ENCODE measurements around the gene UBE2J2.

DNA sequence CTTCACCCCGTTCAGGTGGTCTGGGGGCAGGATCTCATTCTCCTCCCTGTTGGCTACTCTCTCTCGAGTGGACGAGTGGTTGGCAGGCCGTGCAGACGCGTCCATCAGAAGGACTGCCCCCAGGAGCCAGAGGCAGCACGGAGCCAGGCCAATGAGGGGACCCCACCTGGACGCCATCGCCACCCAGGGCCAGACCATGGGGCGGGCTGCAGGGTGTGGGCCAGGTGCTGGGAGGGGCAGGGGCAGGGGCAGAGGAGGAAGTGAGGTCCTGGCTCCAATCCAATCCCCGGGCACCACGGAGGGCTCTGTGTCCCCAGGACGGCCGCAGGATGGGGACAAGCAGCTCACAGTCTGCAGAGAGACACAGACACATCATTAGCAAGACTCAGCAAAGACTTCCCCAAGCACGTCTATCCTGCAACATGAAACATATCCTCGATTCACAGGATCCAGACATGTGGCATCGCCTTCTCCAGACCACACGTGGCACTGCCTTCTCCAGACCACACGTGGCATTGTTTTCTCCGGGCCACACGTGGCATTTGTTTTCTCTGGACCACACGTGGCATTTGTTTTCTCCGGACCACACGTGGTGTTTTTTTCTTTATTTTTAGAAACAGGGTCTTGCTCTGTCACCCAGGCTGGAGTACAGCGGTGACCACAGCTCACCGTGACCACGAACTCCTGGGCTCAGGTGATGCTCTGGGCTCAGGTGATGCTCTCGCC lies 44.9 kb downstream of the UBE2J2 start:
- TF ChIP-seq, protein P1, sequence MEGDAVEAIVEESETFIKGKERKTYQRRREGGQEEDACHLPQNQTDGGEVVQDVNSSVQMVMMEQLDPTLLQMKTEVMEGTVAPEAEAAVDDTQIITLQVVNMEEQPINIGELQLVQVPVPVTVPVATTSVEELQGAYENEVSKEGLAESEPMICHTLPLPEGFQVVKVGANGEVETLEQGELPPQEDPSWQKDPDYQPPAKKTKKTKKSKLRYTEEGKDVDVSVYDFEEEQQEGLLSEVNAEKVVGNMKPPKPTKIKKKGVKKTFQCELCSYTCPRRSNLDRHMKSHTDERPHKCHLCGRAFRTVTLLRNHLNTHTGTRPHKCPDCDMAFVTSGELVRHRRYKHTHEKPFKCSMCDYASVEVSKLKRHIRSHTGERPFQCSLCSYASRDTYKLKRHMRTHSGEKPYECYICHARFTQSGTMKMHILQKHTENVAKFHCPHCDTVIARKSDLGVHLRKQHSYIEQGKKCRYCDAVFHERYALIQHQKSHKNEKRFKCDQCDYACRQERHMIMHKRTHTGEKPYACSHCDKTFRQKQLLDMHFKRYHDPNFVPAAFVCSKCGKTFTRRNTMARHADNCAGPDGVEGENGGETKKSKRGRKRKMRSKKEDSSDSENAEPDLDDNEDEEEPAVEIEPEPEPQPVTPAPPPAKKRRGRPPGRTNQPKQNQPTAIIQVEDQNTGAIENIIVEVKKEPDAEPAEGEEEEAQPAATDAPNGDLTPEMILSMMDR (IDR thresholded peaks at IDR 0.05; ENCODE audit: low read depth, low read length, poor library complexity, severe bottlenecking): no peak
- TF ChIP-seq EZH2phosphoT487 (IDR thresholded peaks at IDR 0.05; ENCODE audit: borderline replicate concordance, low read length): no peak
